ENCODE measurements around the gene PABPC3.

DNA sequence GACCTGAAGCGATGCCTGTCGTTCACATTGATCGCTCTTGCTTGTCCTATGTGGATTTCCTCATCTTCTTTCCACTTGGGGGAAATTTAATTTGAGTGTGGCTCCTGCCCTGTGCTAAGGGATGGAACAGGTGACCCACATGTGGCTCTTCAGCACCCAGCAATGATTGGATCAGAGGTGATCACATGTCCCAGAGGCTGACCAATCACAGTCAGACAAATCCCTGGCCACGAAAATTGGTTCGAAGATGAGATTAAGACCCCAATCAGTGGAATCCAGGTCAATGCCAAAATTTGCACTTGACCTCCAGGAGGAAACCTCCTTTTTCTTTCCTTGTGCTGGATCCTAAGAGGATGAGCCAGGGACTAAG lies 52.5 kb downstream of the PABPC3 start:
- no peak for TF ChIP-seq POLR2A (IDR thresholded peaks at IDR 0.05)
- TF ChIP-seq, protein P1, sequence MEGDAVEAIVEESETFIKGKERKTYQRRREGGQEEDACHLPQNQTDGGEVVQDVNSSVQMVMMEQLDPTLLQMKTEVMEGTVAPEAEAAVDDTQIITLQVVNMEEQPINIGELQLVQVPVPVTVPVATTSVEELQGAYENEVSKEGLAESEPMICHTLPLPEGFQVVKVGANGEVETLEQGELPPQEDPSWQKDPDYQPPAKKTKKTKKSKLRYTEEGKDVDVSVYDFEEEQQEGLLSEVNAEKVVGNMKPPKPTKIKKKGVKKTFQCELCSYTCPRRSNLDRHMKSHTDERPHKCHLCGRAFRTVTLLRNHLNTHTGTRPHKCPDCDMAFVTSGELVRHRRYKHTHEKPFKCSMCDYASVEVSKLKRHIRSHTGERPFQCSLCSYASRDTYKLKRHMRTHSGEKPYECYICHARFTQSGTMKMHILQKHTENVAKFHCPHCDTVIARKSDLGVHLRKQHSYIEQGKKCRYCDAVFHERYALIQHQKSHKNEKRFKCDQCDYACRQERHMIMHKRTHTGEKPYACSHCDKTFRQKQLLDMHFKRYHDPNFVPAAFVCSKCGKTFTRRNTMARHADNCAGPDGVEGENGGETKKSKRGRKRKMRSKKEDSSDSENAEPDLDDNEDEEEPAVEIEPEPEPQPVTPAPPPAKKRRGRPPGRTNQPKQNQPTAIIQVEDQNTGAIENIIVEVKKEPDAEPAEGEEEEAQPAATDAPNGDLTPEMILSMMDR (IDR thresholded peaks at IDR 0.05) = no peak
